Prostate gland (tissue), 2 donors: ENCODE measurements around the gene UHMK1.

ENCODE experiments used
- CTCF ChIP-seq, 4 experiments: fragments of 200-600 bp in 2 of 4; fragments of 450-650 bp in 2 of 4; sonication (generic) in 2 of 4; IDR thresholded peaks; 1 replicate in 3 of 4; 2 replicates in 1 of 4; pipeline ENCODE4 v1.5.1; 2016 to 2019; ENCODE audit warnings: antibody characterized with exemption in 4 of 4, mild to moderate bottlenecking in 2 of 4, moderate library complexity in 2 of 4
- POLR2AphosphoS5 ChIP-seq: sonication (generic); formaldehyde crosslinking; IDR thresholded peaks from one replicate; pipeline ENCODE4 v1.6.1; 2017; ENCODE audit warnings: antibody characterized with exemption

- TF ChIP-seq POLR2AphosphoS5 (no peak), CTCF (IDR thresholded peaks at IDR 0.05) (no peak)
Measured at GRCh38 chr1:162485236-162485635, 12.4 kb upstream of the UHMK1 start.
